ENCODE measurements around the gene PCDHGC3.
"Not testable (repeated sequence)": the region's sequence is repeated elsewhere in the genome, so short reads cannot be mapped to it uniquely, and the experiment has no call there.

PCDHGC3 gene

GRCh38 chr5:141432308-141432707, 43.5 kb upstream of the PCDHGC3 start:
- Histone ChIP-seq H3K36me3 (replicated peaks in 1 of 2; ENCODE audit: control insufficient read depth in 2 of 2, insufficient read depth in 2 of 2, low read length in 2 of 2) (peaks cover 21 to 36% of the 10 kb centered on the region in 2 donors), H3K9me3 (replicated peaks in 1 of 2; ENCODE audit: control insufficient read depth in 2 of 2, insufficient read depth in 1 of 2, low read depth in 1 of 2, low read length in 2 of 2) (peaks cover 37 to 67% of the 10 kb centered on the region in 2 donors), H3K79me1 (ENCODE audit: low read depth, low read length) (peaks cover 12% of the 10 kb centered on the region)
- not testable (repeated sequence) for H3K14ac ChIP-seq (ENCODE audit: low read length); H2BK12ac ChIP-seq (ENCODE audit: low read length); H3K27ac ChIP-seq (replicated peaks; ENCODE audit: low read length); H2AK5ac ChIP-seq (ENCODE audit: low read depth, low read length); H2BK5ac ChIP-seq (ENCODE audit: low read length); H3K27me3 ChIP-seq (ENCODE audit: control insufficient read depth in 3 of 3, insufficient read depth in 3 of 3, low read depth in 1 of 3, low read length in 3 of 3); DNase-seq (ENCODE audit: low spot score); H3K9ac ChIP-seq (ENCODE audit: low read depth, low read length, poor library complexity); H4K91ac ChIP-seq (ENCODE audit: low read depth, low read length, poor library complexity); H2BK120ac ChIP-seq (ENCODE audit: low read depth, low read length); H3K4me1 ChIP-seq (ENCODE audit: control insufficient read depth in 2 of 2, insufficient read depth in 1 of 2, low read depth in 1 of 2, low read length in 2 of 2); H4K8ac ChIP-seq (ENCODE audit: low read depth, low read length); H2BK15ac ChIP-seq (ENCODE audit: low read length); H3K4me3 ChIP-seq (ENCODE audit: low read length in 2 of 2); H3K4me2 ChIP-seq (ENCODE audit: insufficient read depth, low read length, poor library complexity, severe bottlenecking); H3K4ac ChIP-seq (ENCODE audit: low read length); H3K18ac ChIP-seq (ENCODE audit: low read length); H2AFZ ChIP-seq (ENCODE audit: low read length); H3K23ac ChIP-seq (ENCODE audit: low read depth, low read length, poor library complexity)
- no CpG with 5 or more reads among the region's 38 CpGs for WGBS, 2 donors (ENCODE audit: extremely low coverage in 2 of 2, insufficient read length in 2 of 2, insufficient replicate concordance in 1 of 2)

GRCh38 chr5:141432726-141433125, 43.0 kb upstream of the PCDHGC3 start:
- not testable (repeated sequence) for H3K14ac ChIP-seq (ENCODE audit: low read length); H3K27ac ChIP-seq (replicated peaks; ENCODE audit: low read length); H2BK5ac ChIP-seq (ENCODE audit: low read length); H3K27me3 ChIP-seq (ENCODE audit: control insufficient read depth in 3 of 3, insufficient read depth in 3 of 3, low read depth in 1 of 3, low read length in 3 of 3); H2AK5ac ChIP-seq (ENCODE audit: low read depth, low read length); H3K18ac ChIP-seq (ENCODE audit: low read length); DNase-seq (ENCODE audit: low spot score); H3K23ac ChIP-seq (ENCODE audit: low read depth, low read length, poor library complexity); H3K4ac ChIP-seq (ENCODE audit: low read length); H3K4me2 ChIP-seq (ENCODE audit: insufficient read depth, low read length, poor library complexity, severe bottlenecking); H2BK12ac ChIP-seq (ENCODE audit: low read length); H2BK120ac ChIP-seq (ENCODE audit: low read depth, low read length); H3K4me3 ChIP-seq (ENCODE audit: low read length in 2 of 2); H4K91ac ChIP-seq (ENCODE audit: low read depth, low read length, poor library complexity); H3K4me1 ChIP-seq (ENCODE audit: control insufficient read depth in 2 of 2, insufficient read depth in 1 of 2, low read depth in 1 of 2, low read length in 2 of 2); H2AFZ ChIP-seq (ENCODE audit: low read length); H2BK15ac ChIP-seq (ENCODE audit: low read length); H3K9ac ChIP-seq (ENCODE audit: low read depth, low read length, poor library complexity); H4K8ac ChIP-seq (ENCODE audit: low read depth, low read length)
- WGBS, 2 donors (ENCODE audit: extremely low coverage in 2 of 2, insufficient read length in 2 of 2, insufficient replicate concordance in 1 of 2), result no CpG with 5 or more reads among the region's 29 CpGs
- peaks cover 17 to 31% of the 10 kb centered on the region in 2 donors for H3K36me3 ChIP-seq (replicated peaks in 1 of 2; ENCODE audit: control insufficient read depth in 2 of 2, insufficient read depth in 2 of 2, low read length in 2 of 2)
- peaks cover 33 to 63% of the 10 kb centered on the region in 2 donors for H3K9me3 ChIP-seq (replicated peaks in 1 of 2; ENCODE audit: control insufficient read depth in 2 of 2, insufficient read depth in 1 of 2, low read depth in 1 of 2, low read length in 2 of 2)
- H3K79me1 ChIP-seq (ENCODE audit: low read depth, low read length), result peaks cover 10% of the 10 kb centered on the region

- no CpG with 5 or more reads among the region's 2 CpGs for WGBS, 2 donors (ENCODE audit: extremely low coverage in 2 of 2, insufficient read length in 2 of 2, insufficient replicate concordance in 1 of 2)
- H3K18ac ChIP-seq (ENCODE audit: low read length), result no peak overlapping the region
Observed at GRCh38 chr5:141434006-141434405, 41.8 kb upstream of the PCDHGC3 start.

GRCh38 chr5:141437221-141437620, 38.5 kb upstream of the PCDHGC3 start:
- DNase-seq (ENCODE audit: low spot score), result no peak
- Histone ChIP-seq H3K79me1 (ENCODE audit: low read depth, low read length) (peaks cover 7% of the 10 kb centered on the region), H3K18ac (ENCODE audit: low read length) (no peak overlapping the region), H3K27ac (replicated peaks; ENCODE audit: low read length) (no peak overlapping the region), H2AK5ac (ENCODE audit: low read depth, low read length) (no peak overlapping the region), H3K9me3 (replicated peaks in 1 of 2; ENCODE audit: control insufficient read depth in 2 of 2, insufficient read depth in 1 of 2, low read depth in 1 of 2, low read length in 2 of 2) (peaks cover 24 to 44% of the 10 kb centered on the region in 2 donors), H2BK15ac (ENCODE audit: low read length) (no peak overlapping the region), H3K27me3 (ENCODE audit: control insufficient read depth in 3 of 3, insufficient read depth in 3 of 3, low read depth in 1 of 3, low read length in 3 of 3) (no peaks in the 10 kb centered on the region), H2BK5ac (ENCODE audit: low read length) (no peak overlapping the region), H3K4ac (ENCODE audit: low read length) (no peak overlapping the region), H2AFZ (ENCODE audit: low read length) (no peak overlapping the region), H3K23ac (ENCODE audit: low read depth, low read length, poor library complexity) (no peak overlapping the region), H3K14ac (ENCODE audit: low read length) (no peak overlapping the region), H3K4me3 (ENCODE audit: low read length in 2 of 2) (no peak overlapping the region), H4K91ac (ENCODE audit: low read depth, low read length, poor library complexity) (no peak overlapping the region), H3K4me2 (ENCODE audit: insufficient read depth, low read length, poor library complexity, severe bottlenecking) (no peak overlapping the region), H2BK120ac (ENCODE audit: low read depth, low read length) (no peak overlapping the region), H3K9ac (ENCODE audit: low read depth, low read length, poor library complexity) (no peak overlapping the region), H4K8ac (ENCODE audit: low read depth, low read length) (no peak overlapping the region), H2BK12ac (ENCODE audit: low read length) (no peak overlapping the region), H3K36me3 (replicated peaks in 1 of 2; ENCODE audit: control insufficient read depth in 2 of 2, insufficient read depth in 2 of 2, low read length in 2 of 2) (peaks cover 10 to 17% of the 10 kb centered on the region in 2 donors), H3K4me1 (ENCODE audit: control insufficient read depth in 2 of 2, insufficient read depth in 1 of 2, low read depth in 1 of 2, low read length in 2 of 2) (no peaks in the 10 kb centered on the region)
- WGBS, 2 donors (ENCODE audit: extremely low coverage in 2 of 2, insufficient read length in 2 of 2, insufficient replicate concordance in 1 of 2), result no CpG with 5 or more reads among the region's 2 CpGs

More at GRCh38 chr5:141434006-141434405, 41.8 kb upstream of the PCDHGC3 start:
- no peak overlapping the region for H3K23ac ChIP-seq (ENCODE audit: low read depth, low read length, poor library complexity)
- no peak overlapping the region for H2AK5ac ChIP-seq (ENCODE audit: low read depth, low read length)
- H2BK12ac ChIP-seq (ENCODE audit: low read length), result no peak overlapping the region
- no peak overlapping the region for H4K91ac ChIP-seq (ENCODE audit: low read depth, low read length, poor library complexity)
- H3K9me3 ChIP-seq (replicated peaks in 1 of 2; ENCODE audit: control insufficient read depth in 2 of 2, insufficient read depth in 1 of 2, low read depth in 1 of 2, low read length in 2 of 2), result peaks cover 27 to 57% of the 10 kb centered on the region in 2 donors
- no peak overlapping the region for H3K9ac ChIP-seq (ENCODE audit: low read depth, low read length, poor library complexity)
- no peak overlapping the region for H2BK120ac ChIP-seq (ENCODE audit: low read depth, low read length)
- no peak overlapping the region for H2AFZ ChIP-seq (ENCODE audit: low read length)
- H2BK5ac ChIP-seq (ENCODE audit: low read length), result no peak overlapping the region
- no peaks in the 10 kb centered on the region for H3K27me3 ChIP-seq (ENCODE audit: control insufficient read depth in 3 of 3, insufficient read depth in 3 of 3, low read depth in 1 of 3, low read length in 3 of 3)
- H3K4me3 ChIP-seq (ENCODE audit: low read length in 2 of 2), result no peak overlapping the region
- DNase-seq (ENCODE audit: low spot score), result no peak
- no peak overlapping the region for H3K4ac ChIP-seq (ENCODE audit: low read length)
- no peak overlapping the region for H2BK15ac ChIP-seq (ENCODE audit: low read length)
- H3K27ac ChIP-seq (replicated peaks; ENCODE audit: low read length), result no peak overlapping the region
- H3K36me3 ChIP-seq (replicated peaks in 1 of 2; ENCODE audit: control insufficient read depth in 2 of 2, insufficient read depth in 2 of 2, low read length in 2 of 2), result peaks cover 12 to 25% of the 10 kb centered on the region in 2 donors
- no peak overlapping the region for H3K4me2 ChIP-seq (ENCODE audit: insufficient read depth, low read length, poor library complexity, severe bottlenecking)
- no peak overlapping the region for H4K8ac ChIP-seq (ENCODE audit: low read depth, low read length)
- no peak overlapping the region for H3K14ac ChIP-seq (ENCODE audit: low read length)
- peaks cover 8% of the 10 kb centered on the region for H3K79me1 ChIP-seq (ENCODE audit: low read depth, low read length)
- no peaks in the 10 kb centered on the region for H3K4me1 ChIP-seq (ENCODE audit: control insufficient read depth in 2 of 2, insufficient read depth in 1 of 2, low read depth in 1 of 2, low read length in 2 of 2)

Data from neuronal stem cell (in vitro differentiated cells).